Smooth muscle cell of the umbilical artery (primary cell): Measurements from ENCODE around the gene LINGO4. TPM values are rescaled to one million over a fixed set of nuclear protein-coding genes. Genes with fewer than 3 reads are reported as not detected.

ENCODE experiments used
- total RNA-seq: library from RNA; depleted of rRNA; stranded (reverse); fragments of >200 nt; gene quantifications from 2 replicates; pipeline ENCODE4 v1.2.3, GENCODE V29; 2014

The LINGO4 gene
- not detected in 2 replicates for total RNA-seq

GRCh38 chr1:151805066-151805820, at the start of gene LINGO4:
LINGO4 (minus strand) TSS chr1:151805419; CDS start chr1:151802704, 2,715 bp downstream.

GRCh38 chr1:151853411-151853943, 48.3 kb upstream of the LINGO4 start, which contains the start of gene THEM5:
THEM5 (minus strand) TSS chr1:151853712; CDS start chr1:151853565, 147 bp downstream.

GRCh38 chr1:151839457-151840403, 34.5 kb upstream of the LINGO4 start, which contains the start of gene C2CD4D:
C2CD4D (minus strand) TSS chr1:151839820; CDS start chr1:151838989, 831 bp downstream.

GRCh38 chr1:151831605-151832004, 26.4 kb upstream of the LINGO4 start, which contains the start of gene RORC:
RORC (minus strand) TSS chr1:151831802; CDS start chr1:151831764, 38 bp downstream.

GRCh38 chr1:151790071-151790939, 14.9 kb downstream of the LINGO4 start, which contains the start of gene TDRKH:
TDRKH (minus strand) TSS chr1:151790500; CDS start chr1:151783022, 7,478 bp downstream.

GRCh38 chr1:151762941-151763921, 42.0 kb downstream of the LINGO4 start, which contains the start of gene MRPL9:
MRPL9 (minus strand) TSS chr1:151763496; CDS start chr1:151763479, 17 bp downstream.

Other genes with a start within 250 kb of the LINGO4 start
- gene SNX27, start 193.4 kb downstream of the LINGO4 start, total RNA-seq = 43.1 and 50.6 TPM in 2 replicates
- gene CELF3, start 88.6 kb downstream of the LINGO4 start, total RNA-seq = not detected in 2 replicates
- not detected in 2 replicates for gene RIIAD1, start 83.9 kb downstream of the LINGO4 start, total RNA-seq
- gene MRPL9, start 41.9 kb downstream of the LINGO4 start, total RNA-seq = 63.7 and 63.8 TPM in 2 replicates
- gene TDRKH, start 14.9 kb downstream of the LINGO4 start, total RNA-seq = 2.1 and 5.6 TPM in 2 replicates
- not detected in 2 replicates for gene RORC, start 26.4 kb upstream of the LINGO4 start, total RNA-seq
- gene C2CD4D, start 34.4 kb upstream of the LINGO4 start, total RNA-seq = not detected in 2 replicates
- not detected in 2 replicates for gene THEM5, start 48.3 kb upstream of the LINGO4 start, total RNA-seq
- gene THEM4, start 104.1 kb upstream of the LINGO4 start, total RNA-seq = 8.2 and 9.8 TPM in 2 replicates
- 37.4 and 94.7 TPM in 2 replicates for gene S100A10, start 188.4 kb upstream of the LINGO4 start, total RNA-seq
- 33.0 and 103 TPM in 2 replicates for gene S100A11, start 231.6 kb upstream of the LINGO4 start, total RNA-seq